Adipocyte (in vitro differentiated cells): Measurements from ENCODE around the gene DLG2.
A peak's percentile ranks its signal among the peaks of the same experiment; 100 is the strongest.

Experiments used
- DNase-seq: peaks from one replicate; pipeline ENCODE4 v3.0.0-alpha.2; 2015; ENCODE audit warnings: low read depth
- H3K27me3 ChIP-seq: replicated peaks from 2 replicates; pipeline ENCODE4 v1.7.0; 2013; ENCODE audit warnings: mild to moderate bottlenecking, low read length, moderate library complexity; ENCODE audit not compliant: control insufficient read depth, insufficient read depth
- H3K36me3 ChIP-seq: 2 replicates; pipeline ENCODE4 v1.7.0; 2013; ENCODE audit warnings: low read length, mild to moderate bottlenecking, moderate library complexity; ENCODE audit not compliant: control insufficient read depth, insufficient read depth, severe bottlenecking
- H3K4me1 ChIP-seq: 2 replicates; pipeline ENCODE4 v1.7.0; 2013; ENCODE audit warnings: mild to moderate bottlenecking, low read length, moderate library complexity; ENCODE audit not compliant: control insufficient read depth, insufficient read depth
- H3K4me3 ChIP-seq: 2 replicates; pipeline ENCODE4 v1.7.0; 2013; ENCODE audit warnings: mild to moderate bottlenecking, low read length, moderate library complexity
- H3K9ac ChIP-seq: 2 replicates; pipeline ENCODE4 v1.7.0; 2013; ENCODE audit warnings: mild to moderate bottlenecking, low read length, moderate library complexity
- H3K9me3 ChIP-seq: 2 replicates; pipeline ENCODE4 v1.7.0; 2013; ENCODE audit warnings: mild to moderate bottlenecking, low read length, moderate library complexity; ENCODE audit not compliant: control insufficient read depth

The DLG2 gene

GRCh38 chr11:84021291-84021690, 1605.9 kb downstream of the DLG2 start:
- no peaks in the 10 kb centered on the region for H3K9me3 ChIP-seq
- no peak for DNase-seq
- no peak overlapping the region for H3K4me3 ChIP-seq
- H3K27me3 ChIP-seq, result no peaks in the 10 kb centered on the region
- peaks cover 18% of the 10 kb centered on the region for H3K4me1 ChIP-seq
- H3K9ac ChIP-seq, result no peak overlapping the region
- no peaks in the 10 kb centered on the region for H3K36me3 ChIP-seq

- no peaks in the 10 kb centered on the region for H3K27me3 ChIP-seq
- H3K4me3 ChIP-seq, result peak overlapping the region; percentile 51
- H3K36me3 ChIP-seq, result no peaks in the 10 kb centered on the region
- H3K4me1 ChIP-seq, result peaks cover 18% of the 10 kb centered on the region
- H3K9ac ChIP-seq, result peak overlapping the region; percentile 24
- DNase-seq, result peak; percentile 13
- no peaks in the 10 kb centered on the region for H3K9me3 ChIP-seq
Observed at GRCh38 chr11:84019571-84020194, 1607.5 kb downstream of the DLG2 start.

DNA sequence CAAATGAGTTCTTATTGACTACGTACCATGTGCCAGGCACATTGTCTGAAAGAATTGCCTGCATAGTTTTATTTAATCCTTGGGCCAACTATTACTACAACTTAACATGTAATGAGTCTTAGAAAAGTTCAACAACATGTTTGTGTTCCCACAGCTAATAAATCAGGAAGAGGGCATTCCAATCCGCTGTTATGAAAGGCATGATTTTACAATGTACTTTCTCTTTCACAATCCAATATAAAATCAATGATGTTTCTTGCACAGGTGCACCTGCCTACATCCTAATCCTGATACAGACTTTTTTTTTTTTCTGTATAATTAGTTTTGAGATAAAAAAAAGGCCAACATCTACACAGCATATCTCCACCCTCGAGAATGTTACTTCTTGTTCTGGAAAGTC, 1612.6 kb downstream of the DLG2 start:
- Histone ChIP-seq H3K9me3 (no peaks in the 10 kb centered on the region), H3K4me1 (peaks cover 30% of the 10 kb centered on the region), H3K36me3 (no peaks in the 10 kb centered on the region), H3K4me3 (no peak overlapping the region), H3K9ac (no peak overlapping the region), H3K27me3 (no peaks in the 10 kb centered on the region)
- DNase-seq, result no peak

DNA sequence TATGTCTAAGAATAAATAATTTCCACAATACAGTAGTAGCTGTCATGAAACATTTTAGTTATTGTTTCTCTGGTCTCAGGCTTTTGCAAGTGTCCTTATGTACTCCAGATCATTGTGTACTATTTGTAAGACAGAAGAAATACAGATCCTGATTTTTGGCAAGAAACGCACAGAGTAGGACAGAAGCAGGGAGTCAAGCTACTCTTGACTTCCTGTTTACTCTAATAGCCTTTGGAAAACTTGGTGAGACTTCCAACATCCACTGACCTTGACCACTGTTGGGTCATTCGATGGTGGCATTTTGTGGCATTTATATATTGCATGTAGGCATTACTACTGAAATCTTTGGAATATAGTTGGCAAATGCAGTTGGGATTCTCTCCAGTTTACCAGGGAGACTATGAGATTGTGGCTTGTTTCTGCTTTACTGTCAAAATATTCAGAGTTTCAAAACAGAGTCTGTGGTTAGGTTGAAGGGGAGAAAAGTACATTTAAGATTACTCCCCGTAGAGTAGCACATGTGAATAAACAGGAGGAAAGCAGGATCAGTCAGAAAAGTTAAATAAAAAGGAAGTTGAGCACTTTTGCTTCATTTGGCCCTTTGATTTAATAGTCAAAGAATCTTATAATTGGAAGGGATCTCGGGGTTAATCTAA, 1614.8 kb downstream of the DLG2 start:
- H3K4me3 ChIP-seq, result peak overlapping the region; percentile 8
- peaks cover 24% of the 10 kb centered on the region for H3K4me1 ChIP-seq
- no peaks in the 10 kb centered on the region for H3K27me3 ChIP-seq
- peak overlapping the region; percentile 30 for H3K9ac ChIP-seq
- no peak for DNase-seq
- no peaks in the 10 kb centered on the region for H3K36me3 ChIP-seq
- no peaks in the 10 kb centered on the region for H3K9me3 ChIP-seq

DNA sequence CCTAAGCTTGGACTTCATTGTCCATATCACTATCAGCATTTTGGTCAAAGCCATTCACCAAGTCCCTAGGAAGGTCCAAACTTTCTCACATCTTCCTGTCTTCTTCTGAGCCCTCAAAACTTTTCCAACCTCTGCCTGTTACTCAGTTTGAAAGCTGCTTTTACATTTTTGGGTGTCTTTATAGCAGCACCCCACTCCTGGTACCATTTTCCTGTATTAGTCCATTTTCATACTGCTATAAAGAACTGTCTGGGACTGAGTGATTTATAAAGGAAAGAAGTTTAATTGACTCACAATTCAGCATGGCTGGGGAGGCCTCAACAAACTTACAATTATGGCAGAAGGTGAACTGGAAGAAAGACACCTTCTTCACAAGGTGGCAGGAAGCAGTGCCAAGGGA, 1624.0 kb downstream of the DLG2 start:
- H3K27me3 ChIP-seq, result no peaks in the 10 kb centered on the region
- no peak overlapping the region for H3K4me3 ChIP-seq
- no peaks in the 10 kb centered on the region for H3K4me1 ChIP-seq
- no peaks in the 10 kb centered on the region for H3K36me3 ChIP-seq
- H3K9ac ChIP-seq, result no peak overlapping the region
- H3K9me3 ChIP-seq, result peaks cover 40% of the 10 kb centered on the region
- no peak for DNase-seq

GRCh38 chr11:83998921-83999320, 1628.2 kb downstream of the DLG2 start:
- Histone ChIP-seq H3K4me3 (no peak overlapping the region), H3K4me1 (no peaks in the 10 kb centered on the region), H3K9me3 (peaks cover 40% of the 10 kb centered on the region), H3K9ac (no peak overlapping the region), H3K36me3 (no peaks in the 10 kb centered on the region), H3K27me3 (no peaks in the 10 kb centered on the region)
- DNase-seq, result no peak

DNA sequence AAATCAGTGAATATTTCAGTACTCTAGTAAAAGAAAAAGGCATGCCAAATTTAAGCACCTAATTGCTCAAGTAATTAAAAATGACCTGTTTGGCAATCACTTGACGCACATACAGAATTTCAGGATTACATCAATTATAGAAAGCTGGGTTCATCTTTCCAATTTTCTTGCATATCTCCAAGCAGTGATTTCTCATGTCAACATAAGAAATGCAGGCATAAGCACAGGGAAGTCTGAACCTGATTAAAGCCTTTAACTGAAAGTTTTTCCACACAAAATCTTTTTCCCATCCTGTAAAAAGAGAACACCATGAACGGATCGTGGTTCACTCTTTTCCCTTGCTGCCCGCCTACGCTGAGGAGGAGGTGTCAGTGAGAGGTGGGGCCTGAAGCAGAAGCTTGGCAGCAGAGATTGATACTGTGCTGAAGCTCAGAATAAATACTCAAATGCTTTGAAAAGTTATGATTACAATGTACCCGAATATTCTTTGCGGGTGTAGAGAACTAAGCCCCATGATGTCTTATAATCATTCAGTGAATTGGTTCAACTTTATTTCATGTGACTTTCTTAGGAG, 1636.9 kb downstream of the DLG2 start:
- DNase-seq, result no peak
- Histone ChIP-seq H3K36me3 (no peaks in the 10 kb centered on the region), H3K4me1 (peaks cover 10% of the 10 kb centered on the region), H3K27me3 (no peaks in the 10 kb centered on the region), H3K4me3 (peak overlapping the region; percentile 45), H3K9ac (no peak overlapping the region), H3K9me3 (peaks cover 2% of the 10 kb centered on the region)

GRCh38 chr11:83982825-83983224, 1644.3 kb downstream of the DLG2 start:
- Histone ChIP-seq H3K9me3 (no peaks in the 10 kb centered on the region), H3K27me3 (no peaks in the 10 kb centered on the region), H3K4me1 (peaks cover under 1% of the 10 kb centered on the region), H3K36me3 (no peaks in the 10 kb centered on the region), H3K9ac (no peak overlapping the region), H3K4me3 (no peak overlapping the region)
- DNase-seq, result no peak

GRCh38 chr11:83979593-83979992, 1647.6 kb downstream of the DLG2 start:
- H3K9me3 ChIP-seq, result no peaks in the 10 kb centered on the region
- H3K27me3 ChIP-seq, result no peaks in the 10 kb centered on the region
- H3K9ac ChIP-seq, result no peak overlapping the region
- no peak for DNase-seq
- no peak overlapping the region for H3K4me3 ChIP-seq
- H3K4me1 ChIP-seq, result peaks cover 10% of the 10 kb centered on the region
- H3K36me3 ChIP-seq, result no peaks in the 10 kb centered on the region

DNA sequence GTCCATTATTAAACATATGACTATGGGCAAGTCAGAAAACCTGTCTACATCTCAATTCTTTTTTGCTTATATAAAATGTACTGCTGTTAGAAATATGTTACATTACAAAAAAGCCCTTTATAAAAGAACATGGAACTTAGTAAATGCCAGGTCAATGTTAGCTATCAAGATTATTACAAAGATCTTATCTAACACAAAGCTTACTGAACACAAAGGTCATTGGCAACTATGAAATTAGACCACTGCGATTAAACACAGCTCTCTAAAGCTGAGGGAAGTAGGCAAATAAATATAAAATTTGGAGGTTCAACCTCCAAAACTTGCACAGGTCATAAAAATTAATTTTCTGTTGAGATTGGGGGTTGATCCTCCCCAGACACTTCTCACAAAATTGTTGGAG, 1648.2 kb downstream of the DLG2 start:
- Histone ChIP-seq H3K9me3 (no peaks in the 10 kb centered on the region), H3K9ac (no peak overlapping the region), H3K4me3 (no peak overlapping the region), H3K27me3 (no peaks in the 10 kb centered on the region), H3K4me1 (peaks cover 10% of the 10 kb centered on the region), H3K36me3 (no peaks in the 10 kb centered on the region)
- DNase-seq, result no peak

- no peak overlapping the region for H3K4me3 ChIP-seq
- no peaks in the 10 kb centered on the region for H3K27me3 ChIP-seq
- peaks cover 10% of the 10 kb centered on the region for H3K4me1 ChIP-seq
- DNase-seq, result no peak
- no peaks in the 10 kb centered on the region for H3K9me3 ChIP-seq
- H3K36me3 ChIP-seq, result no peaks in the 10 kb centered on the region
- H3K9ac ChIP-seq, result no peak overlapping the region
Observed at GRCh38 chr11:83976086-83976485, 1651.1 kb downstream of the DLG2 start.
